Measurements from ENCODE around the gene C16orf90.
"Not testable (repeated sequence)": the region's sequence is repeated elsewhere in the genome, so short reads cannot be mapped to it uniquely, and the experiment has no call there.

Gene C16orf90

GRCh38 chr16:3511286-3512180, 16.2 kb upstream of the C16orf90 start:
- DNase-seq: no peak

- DNase-seq: no peak
Measured at GRCh38 chr16:3510416-3510815, 15.1 kb upstream of the C16orf90 start.

GRCh38 chr16:3509470-3509928, 14.2 kb upstream of the C16orf90 start:
- DNase-seq: no peak

- DNase-seq: no peak
Measured at GRCh38 chr16:3508736-3509135, 13.4 kb upstream of the C16orf90 start.

GRCh38 chr16:3503523-3503922, 8.2 kb upstream of the C16orf90 start:
- no peak for DNase-seq

GRCh38 chr16:3501783-3502400, 6.6 kb upstream of the C16orf90 start:
- DNase-seq: peak; percentile 94

GRCh38 chr16:3501412-3501761, 6.1 kb upstream of the C16orf90 start:
- not testable (repeated sequence) for DNase-seq

GRCh38 chr16:3498988-3499387, 3.7 kb upstream of the C16orf90 start:
- DNase-seq: no peak

- no peak for DNase-seq
Measured at GRCh38 chr16:3497771-3498170, 2.5 kb upstream of the C16orf90 start.

- DNase-seq: no peak
Measured at GRCh38 chr16:3496386-3496785, 1.1 kb upstream of the C16orf90 start.

GRCh38 chr16:3494386-3494973, 809 bp downstream of the C16orf90 start:
- no peak for DNase-seq

GRCh38 chr16:3492356-3492755, 2.9 kb downstream of the C16orf90 start:
- no peak for DNase-seq

- no peak for DNase-seq
Measured at GRCh38 chr16:3490911-3491629, 4.2 kb downstream of the C16orf90 start.

GRCh38 chr16:3488801-3489200, 6.5 kb downstream of the C16orf90 start:
- no peak for DNase-seq

GRCh38 chr16:3487521-3488410, 7.5 kb downstream of the C16orf90 start:
- no peak for DNase-seq

GRCh38 chr16:3486506-3487215, 8.6 kb downstream of the C16orf90 start:
- DNase-seq: no peak

- no peak for DNase-seq
Measured at GRCh38 chr16:3485821-3486505, 9.3 kb downstream of the C16orf90 start.

GRCh38 chr16:3485097-3485745, 10.1 kb downstream of the C16orf90 start:
- no peak for DNase-seq

GRCh38 chr16:3484318-3485096, 10.8 kb downstream of the C16orf90 start:
- no peak for DNase-seq

Measured in NCI-H1694 treated with DMSO at 0.1 percent for 48 hours (cell line).